HUES6 (cell line): ENCODE results near the gene TSPAN19.
A peak's percentile ranks its signal among the peaks of the same experiment; 100 is the strongest.
"Not testable (repeated sequence)": the region's sequence is repeated elsewhere in the genome, so short reads cannot be mapped to it uniquely, and the experiment has no call there.

Source experiments
- H3K27ac ChIP-seq: 2 replicates; pipeline ENCODE4 v1.7.0; 2013; ENCODE audit warnings: low read depth, mild to moderate bottlenecking, low read length, inconsistent platforms
- H3K27me3 ChIP-seq: 2 replicates; pipeline ENCODE4 v1.6.1; 2013; ENCODE audit warnings: low read length; ENCODE audit not compliant: control insufficient read depth, insufficient read depth
- H3K36me3 ChIP-seq: 2 replicates; pipeline ENCODE4 v1.6.1; 2013; ENCODE audit warnings: low read length; ENCODE audit not compliant: control insufficient read depth, insufficient read depth
- H3K4me1 ChIP-seq: 2 replicates; pipeline ENCODE4 v1.6.1; 2013; ENCODE audit warnings: low read length; ENCODE audit not compliant: control insufficient read depth, insufficient read depth
- H3K4me3 ChIP-seq: 2 replicates; pipeline ENCODE4 v1.5.1; 2013; ENCODE audit warnings: low read depth, low read length
- H3K9ac ChIP-seq: one replicate; pipeline ENCODE4 v1.6.1; 2013; ENCODE audit warnings: mild to moderate bottlenecking, low read length
- H3K9me3 ChIP-seq: 2 replicates; pipeline ENCODE4 v1.6.1; 2013; ENCODE audit warnings: low read depth, low read length; ENCODE audit not compliant: control insufficient read depth, insufficient read depth

The TSPAN19 gene

GRCh38 chr12:85036733-85037132 is 656 bp upstream of the TSPAN19 start:
- Histone ChIP-seq H3K27me3 (no peaks in the 10 kb centered on the region), H3K36me3 (no peaks in the 10 kb centered on the region), H3K27ac (no peak overlapping the region), H3K4me1 (no peaks in the 10 kb centered on the region), H3K9me3 (no peaks in the 10 kb centered on the region), H3K9ac (no peak overlapping the region), H3K4me3 (peak overlapping the region; percentile 70)

GRCh38 chr12:85029456-85029855 is 6.6 kb downstream of the TSPAN19 start:
- H3K36me3 ChIP-seq, result no peaks in the 10 kb centered on the region
- H3K9me3 ChIP-seq, result no peaks in the 10 kb centered on the region
- H3K27ac ChIP-seq, result no peak overlapping the region
- H3K27me3 ChIP-seq, result no peaks in the 10 kb centered on the region
- H3K9ac ChIP-seq, result no peak overlapping the region
- no peaks in the 10 kb centered on the region for H3K4me1 ChIP-seq
- H3K4me3 ChIP-seq, result no peak overlapping the region

- H3K27ac ChIP-seq, result no peak overlapping the region
- no peaks in the 10 kb centered on the region for H3K36me3 ChIP-seq
- H3K9ac ChIP-seq, result no peak overlapping the region
- no peak overlapping the region for H3K4me3 ChIP-seq
- H3K27me3 ChIP-seq, result no peaks in the 10 kb centered on the region
- no peaks in the 10 kb centered on the region; the same call in 1 of the 2 replicates for H3K4me1 ChIP-seq
- no peaks in the 10 kb centered on the region for H3K9me3 ChIP-seq
Measured at GRCh38 chr12:85018098-85018497, 18.0 kb downstream of the TSPAN19 start.

GRCh38 chr12:85017618-85018017 is 18.5 kb downstream of the TSPAN19 start:
- no peaks in the 10 kb centered on the region for H3K27me3 ChIP-seq
- H3K27ac ChIP-seq, result no peak overlapping the region
- H3K9ac ChIP-seq, result no peak overlapping the region
- no peaks in the 10 kb centered on the region for H3K9me3 ChIP-seq
- no peaks in the 10 kb centered on the region for H3K36me3 ChIP-seq
- H3K4me3 ChIP-seq, result no peak overlapping the region
- no peaks in the 10 kb centered on the region for H3K4me1 ChIP-seq

DNA sequence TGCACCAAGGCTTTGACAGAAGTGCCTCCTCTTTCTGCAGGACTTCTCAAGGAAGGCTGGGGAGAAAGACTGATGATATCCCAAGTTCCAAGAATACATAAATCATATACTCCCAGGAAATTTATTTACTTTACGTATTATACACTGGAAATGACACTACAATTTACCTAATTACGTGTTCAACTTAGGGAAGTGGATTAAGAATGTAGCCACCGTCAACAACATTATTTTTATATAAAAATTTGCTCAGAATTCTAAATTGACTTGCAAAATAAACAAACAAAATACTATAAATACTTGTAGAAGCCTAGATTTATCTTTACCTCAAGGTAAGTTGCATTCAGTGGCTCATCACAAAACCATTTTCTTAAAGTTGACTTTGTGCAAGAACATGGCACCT is 18.9 kb downstream of the TSPAN19 start:
- no peak overlapping the region for H3K4me3 ChIP-seq
- H3K27ac ChIP-seq, result no peak overlapping the region
- H3K36me3 ChIP-seq, result no peaks in the 10 kb centered on the region
- no peaks in the 10 kb centered on the region for H3K27me3 ChIP-seq
- H3K4me1 ChIP-seq, result no peaks in the 10 kb centered on the region
- no peak overlapping the region for H3K9ac ChIP-seq
- no peaks in the 10 kb centered on the region for H3K9me3 ChIP-seq

- no peak overlapping the region for H3K9ac ChIP-seq
- H3K4me3 ChIP-seq, result no peak overlapping the region
- H3K4me1 ChIP-seq, result no peaks in the 10 kb centered on the region
- no peaks in the 10 kb centered on the region for H3K9me3 ChIP-seq
- H3K27me3 ChIP-seq, result no peaks in the 10 kb centered on the region
- H3K36me3 ChIP-seq, result no peaks in the 10 kb centered on the region
- no peak overlapping the region for H3K27ac ChIP-seq
Measured at GRCh38 chr12:85016413-85016812, 19.7 kb downstream of the TSPAN19 start.

DNA sequence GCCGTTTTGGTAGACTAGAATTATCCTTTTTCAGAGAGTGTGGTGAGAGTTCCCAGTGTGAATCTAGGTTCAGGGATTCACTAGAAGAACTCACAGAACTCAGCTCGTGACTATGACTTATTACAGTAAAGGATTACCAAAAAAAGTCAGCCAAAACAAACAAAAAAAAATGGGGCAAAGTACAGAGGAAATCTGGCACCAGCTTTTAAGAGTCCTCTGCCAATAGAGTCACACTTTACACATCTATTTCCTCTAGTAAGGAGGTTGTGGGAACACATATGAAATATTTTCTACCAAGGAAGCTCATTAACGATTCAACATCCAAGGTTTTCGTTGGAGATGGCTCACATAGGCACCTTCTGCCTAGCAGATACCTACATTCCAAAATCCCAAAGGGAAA is 28.2 kb downstream of the TSPAN19 start:
- Histone ChIP-seq H3K4me3 (no peak overlapping the region), H3K36me3 (no peaks in the 10 kb centered on the region), H3K27ac (no peak overlapping the region), H3K27me3 (no peaks in the 10 kb centered on the region), H3K4me1 (peaks cover 6% of the 10 kb centered on the region; the same call in 1 of the 2 replicates), H3K9ac (no peak overlapping the region), H3K9me3 (peaks cover 7% of the 10 kb centered on the region; the same call in 1 of the 2 replicates)

DNA sequence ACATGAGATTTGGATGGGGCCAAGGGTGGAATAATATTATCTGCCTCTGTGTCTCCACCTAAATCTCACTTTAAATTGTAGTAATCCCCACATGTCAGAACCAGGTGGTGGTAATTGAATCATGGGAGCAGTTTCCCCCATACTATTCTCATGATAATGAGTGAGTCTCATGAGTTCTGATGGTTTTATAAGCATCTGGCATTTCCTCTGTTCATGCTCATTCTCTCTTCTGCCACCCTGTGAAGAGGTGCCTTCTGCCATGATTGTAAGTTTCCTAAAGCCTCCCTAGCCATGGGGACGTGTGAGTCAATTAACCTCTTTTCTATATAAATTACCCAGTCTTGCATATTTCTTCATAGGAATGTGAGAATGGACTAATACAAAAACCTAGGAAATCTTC is 29.9 kb downstream of the TSPAN19 start:
- Histone ChIP-seq H3K27me3 (no peaks in the 10 kb centered on the region), H3K4me3 (no peak overlapping the region), H3K4me1 (peaks cover 6% of the 10 kb centered on the region; the same call in 1 of the 2 replicates), H3K36me3 (no peaks in the 10 kb centered on the region), H3K9ac (no peak overlapping the region), H3K27ac (no peak overlapping the region), H3K9me3 (peaks cover 7% of the 10 kb centered on the region; the same call in 1 of the 2 replicates)

DNA sequence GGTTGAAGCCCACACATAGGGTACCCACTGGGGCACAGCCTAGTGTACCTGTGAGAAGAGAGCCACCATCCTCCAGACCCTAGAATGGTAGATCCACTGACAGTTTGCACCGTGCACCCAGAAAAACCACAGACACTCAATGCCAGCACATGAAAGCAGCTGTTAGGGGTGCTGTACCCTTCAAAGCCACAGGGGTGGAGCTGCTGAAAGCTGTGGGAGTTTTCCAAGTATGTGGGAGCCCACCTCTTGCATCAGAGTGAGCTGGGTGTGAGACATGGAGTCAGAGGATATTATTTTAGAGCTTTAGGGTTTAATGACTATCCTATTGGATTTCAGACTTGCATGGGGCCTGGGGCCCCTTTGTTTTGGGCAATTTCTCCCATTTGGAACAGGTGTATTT is 30.5 kb downstream of the TSPAN19 start:
- Histone ChIP-seq H3K27ac (no peak overlapping the region), H3K36me3 (no peaks in the 10 kb centered on the region)

GRCh38 chr12:85005047-85005446 is 31.0 kb downstream of the TSPAN19 start:
- not testable (repeated sequence) for H3K27ac ChIP-seq

More for the DNA sequence above, 30.5 kb downstream of the TSPAN19 start:
- H3K9me3 ChIP-seq, result peaks cover 7% of the 10 kb centered on the region; the same call in 1 of the 2 replicates
- H3K4me3 ChIP-seq, result no peak overlapping the region
- H3K9ac ChIP-seq, result no peak overlapping the region
- H3K4me1 ChIP-seq, result peaks cover 6% of the 10 kb centered on the region; the same call in 1 of the 2 replicates
- no peaks in the 10 kb centered on the region for H3K27me3 ChIP-seq

GRCh38 chr12:85004204-85004603 is 31.9 kb downstream of the TSPAN19 start:
- peaks cover 6% of the 10 kb centered on the region; the same call in 1 of the 2 replicates for H3K4me1 ChIP-seq
- no peaks in the 10 kb centered on the region for H3K36me3 ChIP-seq
- H3K9ac ChIP-seq, result no peak overlapping the region
- H3K4me3 ChIP-seq, result no peak overlapping the region
- H3K27ac ChIP-seq, result no peak overlapping the region
- H3K9me3 ChIP-seq, result peaks cover 7% of the 10 kb centered on the region; the same call in 1 of the 2 replicates
- no peaks in the 10 kb centered on the region for H3K27me3 ChIP-seq

More at GRCh38 chr12:85005047-85005446, 31.0 kb downstream of the TSPAN19 start:
- not testable (repeated sequence) for H3K9ac ChIP-seq, H3K4me1 ChIP-seq, H3K36me3 ChIP-seq, H3K4me3 ChIP-seq, H3K9me3 ChIP-seq, H3K27me3 ChIP-seq
